GM19328 (cell line): ENCODE results near the gene RARRES2.
A peak's percentile ranks its signal among the peaks of the same experiment; 100 is the strongest.
"Not testable (repeated sequence)": the region's sequence is repeated elsewhere in the genome, so short reads cannot be mapped to it uniquely, and the experiment has no call there.

Source experiments
- ATAC-seq: cut with Tn5 transposase; IDR thresholded peaks from one replicate; pipeline ENCODE4 v1.9.1; 2021; ENCODE audit warnings: mild to moderate bottlenecking, moderate library complexity; ENCODE audit not compliant: unreplicated experiment

The RARRES2 gene

GRCh38 chr7:150322833-150323681, 18.4 kb downstream of the RARRES2 start, which contains the start of the genes ACTR3C and LRRC61:
Gene ACTR3C, minus strand, starts transcription at chr7:150323545. Its CDS starts 28,249 bp downstream, at chr7:150295296.
Gene LRRC61, plus strand, starts transcription at chr7:150323355. Its CDS starts 13,507 bp downstream, at chr7:150336862.
- ATAC-seq = peak; percentile 59

GRCh38 chr7:150322114-150322832, 19.2 kb downstream of the RARRES2 start:
- no peak for ATAC-seq

GRCh38 chr7:150321788-150322113, 19.7 kb downstream of the RARRES2 start:
- ATAC-seq = no peak

DNA sequence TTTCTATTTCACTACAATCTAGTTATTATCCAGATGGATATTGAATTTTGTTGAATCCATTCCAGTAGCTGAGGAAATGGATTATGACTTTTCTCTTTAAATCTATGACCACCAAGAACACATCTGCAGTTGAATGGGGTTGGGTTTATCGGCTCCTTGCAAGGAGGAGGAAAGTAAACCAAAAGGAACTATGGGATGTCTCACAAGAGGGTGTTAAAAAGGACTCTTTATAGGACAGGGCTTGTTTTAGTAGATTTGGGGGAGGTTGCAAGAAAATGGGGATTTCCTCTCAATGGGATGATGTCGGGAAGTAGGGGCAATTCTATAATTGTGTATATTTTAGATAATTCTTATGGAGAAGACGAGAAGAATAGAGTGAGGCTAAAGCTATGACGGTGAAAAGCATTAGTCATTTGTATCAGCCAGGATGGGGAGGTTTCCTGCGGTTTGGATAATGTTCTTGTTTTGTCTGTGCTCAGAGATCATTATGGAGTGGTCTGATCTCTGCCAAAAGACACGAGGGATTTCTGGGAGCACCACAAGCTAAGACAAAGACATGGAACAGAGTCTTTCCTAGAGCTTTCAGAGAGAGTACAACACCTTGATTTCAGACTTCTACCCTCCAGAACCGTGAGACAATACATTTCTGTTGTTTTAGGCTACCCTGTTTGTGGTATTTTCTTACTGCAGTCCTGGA, 23.5 kb downstream of the RARRES2 start:
- ATAC-seq = no peak

GRCh38 chr7:150316987-150317386, 24.4 kb downstream of the RARRES2 start:
- not testable (repeated sequence) for ATAC-seq

DNA sequence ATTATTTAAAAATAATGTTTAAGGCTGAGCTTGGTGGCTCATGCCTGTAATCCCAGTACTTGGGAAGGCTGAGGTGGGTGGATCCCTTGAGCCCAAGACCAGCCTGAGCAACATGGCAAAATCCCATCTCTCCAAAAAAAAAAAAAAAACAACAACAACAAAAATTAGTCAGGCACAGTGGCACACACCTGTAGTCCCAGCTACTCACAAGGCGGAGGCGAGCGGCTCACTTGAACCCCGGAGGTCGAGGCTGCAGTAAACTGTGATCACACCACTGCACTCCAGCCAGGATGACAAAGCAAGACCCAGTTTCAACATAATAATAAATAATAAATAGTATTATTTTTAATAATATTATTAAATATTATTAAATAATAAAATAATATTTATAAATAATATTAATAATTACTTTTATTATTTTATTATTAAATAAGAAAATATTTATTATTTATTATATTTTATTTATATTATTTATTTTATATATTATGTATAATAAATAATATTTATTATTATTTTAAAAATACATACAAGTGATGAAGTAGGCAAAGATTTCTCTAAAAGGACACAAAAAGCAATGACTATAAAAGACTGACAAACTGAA, 26.7 kb downstream of the RARRES2 start:
- ATAC-seq = no peak

DNA sequence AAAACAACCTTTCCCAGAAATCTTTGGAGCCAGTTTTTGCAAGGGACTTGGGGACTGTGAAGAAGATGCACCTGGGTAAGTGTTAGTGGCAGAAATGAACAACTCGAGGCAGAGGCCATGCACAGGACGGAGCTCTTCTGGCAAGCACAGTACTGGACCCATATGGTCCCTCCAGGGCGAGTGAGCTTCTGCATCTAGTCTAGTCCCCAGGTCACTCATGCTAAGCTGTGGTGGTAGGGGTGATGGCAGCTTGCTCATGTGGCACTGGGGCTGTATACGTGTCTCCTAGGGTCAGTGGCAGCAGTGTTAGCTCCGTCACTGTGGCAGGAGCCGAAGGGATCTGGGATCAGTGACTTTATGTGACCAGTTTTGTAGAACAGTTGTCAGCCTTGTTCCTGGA, 27.6 kb downstream of the RARRES2 start:
- ATAC-seq = no peak

DNA sequence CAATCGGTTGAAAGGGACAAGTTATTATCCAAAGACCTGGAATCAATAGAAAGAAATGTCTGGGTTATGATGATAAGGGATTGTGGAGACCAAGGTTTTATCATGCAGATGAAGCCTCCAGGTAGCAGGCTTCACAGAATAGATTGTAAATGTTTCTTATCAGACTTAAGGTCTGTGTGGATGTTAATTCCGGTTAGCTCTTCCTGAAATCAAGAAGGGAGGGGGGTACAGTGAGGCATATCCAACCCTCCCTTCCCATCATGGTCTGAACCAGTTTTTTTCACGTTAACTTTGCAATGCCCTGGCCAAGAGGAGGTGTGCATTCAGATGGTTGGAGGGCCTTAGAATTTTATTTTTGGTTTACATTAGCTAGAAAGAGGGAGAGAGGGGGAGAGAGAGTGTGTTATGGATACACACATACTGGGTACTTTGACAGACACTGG, 28.0 kb downstream of the RARRES2 start:
- no peak for ATAC-seq

GRCh38 chr7:150312649-150313366, 28.6 kb downstream of the RARRES2 start:
- ATAC-seq = not testable (repeated sequence)

DNA sequence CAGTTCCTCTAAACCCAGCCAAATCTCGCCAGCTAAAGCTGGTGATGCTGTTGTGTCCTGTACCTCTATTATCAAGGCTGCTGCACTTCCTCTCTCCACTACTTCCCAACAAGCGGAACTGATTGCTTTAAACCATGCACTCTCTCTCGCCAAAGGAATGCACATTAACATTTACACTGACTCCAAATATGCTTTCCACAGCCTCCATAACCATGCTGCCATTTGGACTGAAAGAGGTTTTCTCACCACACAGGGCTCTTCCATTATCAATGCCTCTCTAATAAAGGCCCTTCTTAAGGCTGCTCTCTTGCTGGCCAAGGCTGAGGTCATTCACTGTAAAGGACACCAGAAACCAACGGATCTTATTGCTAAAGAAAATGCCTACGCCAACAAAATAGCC, 29.7 kb downstream of the RARRES2 start:
- ATAC-seq = no peak

GRCh38 chr7:150311146-150311545, 30.3 kb downstream of the RARRES2 start:
- no peak for ATAC-seq

- no peak for ATAC-seq
Observed at GRCh38 chr7:150308575-150308974, 32.9 kb downstream of the RARRES2 start.

DNA sequence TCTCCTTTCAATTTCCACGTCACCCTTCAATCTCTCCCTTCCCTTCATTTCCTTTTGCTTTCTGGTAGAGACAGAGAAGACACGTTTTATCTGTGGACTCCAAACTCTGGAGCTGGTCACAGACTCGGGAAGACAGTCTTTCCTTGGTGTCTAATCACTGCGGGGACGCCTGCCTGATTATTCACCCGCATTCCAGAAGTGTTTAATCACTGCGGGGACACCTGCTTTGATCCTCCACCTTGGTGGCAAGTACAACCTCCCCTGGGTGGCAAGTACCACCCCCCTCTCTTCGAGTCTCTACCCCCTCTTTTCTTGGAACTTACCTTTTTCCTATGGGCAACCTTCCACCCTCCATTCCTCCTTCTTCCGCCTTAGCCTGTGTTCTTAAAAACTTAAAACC, 33.5 kb downstream of the RARRES2 start:
- ATAC-seq = no peak

GRCh38 chr7:150307129-150307528, 34.3 kb downstream of the RARRES2 start:
- ATAC-seq = no peak

GRCh38 chr7:150306377-150306776, 35.1 kb downstream of the RARRES2 start:
- ATAC-seq = not testable (repeated sequence)

DNA sequence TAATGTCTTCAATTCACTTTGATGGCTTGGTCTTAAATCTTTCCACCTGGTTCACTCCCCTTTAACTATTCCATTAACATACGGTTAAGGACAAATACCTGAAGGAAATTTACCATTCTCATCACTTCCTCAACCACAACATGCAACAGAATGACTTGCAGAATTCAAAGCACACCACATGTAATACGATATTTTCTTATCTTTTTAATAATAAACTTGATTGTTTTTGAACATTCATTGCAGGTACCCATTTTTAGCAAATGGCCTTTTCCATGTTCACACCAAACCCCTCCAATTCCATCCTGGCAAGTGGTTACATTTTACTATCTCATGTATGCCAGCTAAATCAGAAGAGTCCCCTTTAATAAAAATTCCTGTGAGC, 35.5 kb downstream of the RARRES2 start:
- not testable (repeated sequence) for ATAC-seq

DNA sequence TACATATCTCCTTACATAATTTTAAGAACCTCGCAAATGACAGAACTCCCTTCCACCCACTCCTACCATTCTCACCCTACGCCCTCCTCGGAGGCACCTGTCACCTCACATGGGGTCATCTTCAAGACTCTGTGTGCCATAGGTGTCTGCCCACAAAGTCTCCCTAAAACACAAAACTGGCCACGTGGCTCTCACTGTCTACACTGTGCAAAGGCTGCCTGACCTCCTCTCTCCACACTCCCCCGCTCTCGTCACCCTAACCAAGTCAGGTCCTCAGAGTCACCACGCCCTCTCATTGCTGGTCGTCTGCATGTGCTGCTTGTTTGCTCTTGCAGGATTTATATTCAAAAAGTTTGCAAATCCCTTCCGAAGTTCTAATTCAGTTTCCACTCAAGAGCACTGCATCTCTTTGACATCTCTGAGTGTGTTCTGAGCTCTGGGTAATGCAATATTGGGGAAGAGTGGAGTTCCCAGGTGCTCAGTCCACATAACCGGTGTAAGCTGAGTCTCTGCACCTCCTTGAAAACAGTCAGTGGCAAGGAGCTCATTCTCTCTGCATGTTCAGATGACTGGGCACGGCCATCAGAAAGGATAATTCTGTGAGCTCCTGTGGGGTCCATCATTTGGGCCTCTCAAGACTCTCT, 36.0 kb downstream of the RARRES2 start:
- not testable (repeated sequence) for ATAC-seq

DNA sequence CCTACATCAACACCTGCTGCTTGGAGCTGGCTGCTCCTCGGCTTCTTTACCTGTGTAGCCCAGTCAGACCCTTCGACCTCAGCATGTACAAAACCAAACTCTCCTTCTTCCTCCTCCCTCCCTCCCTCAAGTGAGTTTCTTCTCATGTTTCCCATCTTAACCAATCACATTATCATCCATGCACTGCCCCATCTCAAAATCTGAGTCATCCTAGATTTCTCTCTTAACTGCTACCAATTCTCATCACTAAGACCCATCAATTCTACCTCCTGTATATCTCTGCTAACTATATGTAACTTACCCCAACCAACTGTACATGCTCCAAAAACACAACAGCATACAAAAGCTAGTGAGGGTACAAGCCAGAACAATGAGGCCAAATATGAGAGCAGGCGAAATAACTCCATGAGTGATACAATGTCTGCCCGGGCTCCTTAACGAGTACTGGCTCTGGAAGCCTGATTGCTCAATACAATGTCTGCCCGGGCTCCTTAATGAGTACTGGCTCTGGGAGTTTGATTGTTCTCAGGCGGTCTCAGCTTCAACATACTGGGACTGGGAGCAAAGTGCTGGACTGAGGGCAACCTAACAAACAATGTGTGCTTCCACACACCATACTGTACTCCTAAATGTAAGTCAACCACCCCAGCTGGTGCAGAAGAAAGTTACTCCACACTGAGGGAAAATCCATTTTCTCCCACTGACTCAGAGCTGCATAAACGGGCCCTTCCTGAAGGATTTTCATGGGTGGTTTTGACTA, 36.8 kb downstream of the RARRES2 start:
- ATAC-seq = not testable (repeated sequence)

DNA sequence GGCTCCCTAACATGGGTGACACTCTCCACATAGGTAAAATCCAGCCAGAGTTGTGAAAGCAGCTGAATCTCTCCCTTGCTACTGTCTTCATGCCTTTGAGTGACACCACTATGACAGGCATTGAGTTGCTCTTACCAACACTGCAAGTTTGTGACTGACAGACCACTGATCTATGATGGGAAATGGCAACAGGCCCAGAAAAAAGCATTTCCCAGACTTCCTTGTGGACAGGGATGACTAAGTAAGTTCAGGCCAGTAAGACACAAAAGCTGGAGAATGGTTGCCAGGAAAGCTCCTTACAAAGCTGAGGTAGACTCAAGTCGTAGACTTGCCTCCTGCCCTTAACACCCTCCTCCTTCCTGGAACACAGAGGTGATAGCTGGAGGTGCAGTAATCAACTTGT, 38.5 kb downstream of the RARRES2 start:
- ATAC-seq = not testable (repeated sequence)
